ENCODE measurements around the gene VCL.
"Not testable (repeated sequence)": the region's sequence is repeated elsewhere in the genome, so short reads cannot be mapped to it uniquely, and the experiment has no call there.

The VCL gene

GRCh38 chr10:73997787-73998622 lies at the start of gene VCL:
TSS of gene VCL (plus strand) at chr10:73998116. CDS start at chr10:73998208, 92 bp downstream.
- DNase-seq: peak; percentile 97

- DNase-seq: no peak
Observed at GRCh38 chr10:73948947-73949633, 48.8 kb upstream of the VCL start.

GRCh38 chr10:73950155-73950948 lies 47.6 kb upstream of the VCL start:
- no peak for DNase-seq

GRCh38 chr10:73953665-73954064 lies 44.3 kb upstream of the VCL start:
- no peak for DNase-seq

GRCh38 chr10:73954737-73955136 lies 43.2 kb upstream of the VCL start:
- no peak for DNase-seq

GRCh38 chr10:73955719-73956118 lies 42.2 kb upstream of the VCL start:
- no peak for DNase-seq

- peak; percentile 21 for DNase-seq
Observed at GRCh38 chr10:73956476-73957359, 41.2 kb upstream of the VCL start.

GRCh38 chr10:73959484-73960243 lies 38.3 kb upstream of the VCL start:
- DNase-seq: no peak

- DNase-seq: no peak
Observed at GRCh38 chr10:73962386-73962785, 35.5 kb upstream of the VCL start.

GRCh38 chr10:73963533-73963932 lies 34.4 kb upstream of the VCL start:
- DNase-seq: not testable (repeated sequence)

GRCh38 chr10:73964743-73965142 lies 33.2 kb upstream of the VCL start:
- no peak for DNase-seq

GRCh38 chr10:73965267-73965889 lies 32.5 kb upstream of the VCL start:
- DNase-seq: not testable (repeated sequence)

- DNase-seq: no peak
Observed at GRCh38 chr10:73965890-73966768, 31.8 kb upstream of the VCL start.

GRCh38 chr10:73967022-73967429 lies 30.9 kb upstream of the VCL start:
- no peak for DNase-seq

GRCh38 chr10:73967544-73967943 lies 30.4 kb upstream of the VCL start:
- DNase-seq: no peak

- DNase-seq: no peak
Observed at GRCh38 chr10:73968098-73968521, 29.8 kb upstream of the VCL start.

GRCh38 chr10:73969224-73969841 lies 28.6 kb upstream of the VCL start:
- no peak for DNase-seq

GRCh38 chr10:73970845-73971244 lies 27.1 kb upstream of the VCL start:
- DNase-seq: no peak

GRCh38 chr10:73971636-73972354 lies 26.1 kb upstream of the VCL start:
- DNase-seq: no peak
